Uterus (tissue), 4 donors: Measurements from ENCODE around the gene BET1L. TPM values are rescaled to one million over a fixed set of nuclear protein-coding genes. Genes with fewer than 3 reads are reported as not detected.

ENCODE experiments used
- DNase-seq, 2 donors: peaks; one replicate each; pipeline ENCODE4 v3.0.0-alpha.2; 2019 to 2020
- H3K27ac ChIP-seq, 2 donors: fragments of 200-600 bp; sonication (generic); 1 replicate in 1 of 2; 2 replicates in 1 of 2; pipeline ENCODE4 v1.5.1; 2016 to 2018
- H3K27me3 ChIP-seq, 2 donors: fragments of 200-600 bp; sonication (generic); one replicate each; pipeline ENCODE4 v1.5.1; 2018 to 2019; ENCODE audit warnings: control low read depth in 1 of 2
- H3K36me3 ChIP-seq, 2 donors: fragments of 200-600 bp; sonication (generic); one replicate each; pipeline ENCODE4 v1.5.1; 2019; ENCODE audit warnings: control low read depth in 1 of 2
- H3K4me1 ChIP-seq, 2 donors: fragments of 200-600 bp; sonication (generic); one replicate each; pipeline ENCODE4 v1.5.1; 2018 to 2019; ENCODE audit warnings: control low read depth in 1 of 2
- H3K4me3 ChIP-seq, 2 donors: fragments of 200-600 bp; sonication (generic); 1 replicate in 1 of 2; 2 replicates in 1 of 2; pipeline ENCODE4 v1.5.1; 2018 to 2019; ENCODE audit warnings: mild to moderate bottlenecking in 1 of 2
- H3K9me3 ChIP-seq, 2 donors: fragments of 200-600 bp; sonication (generic); one replicate each; pipeline ENCODE4 v1.5.1; 2019; ENCODE audit warnings: control low read depth in 1 of 2
- POLR2A ChIP-seq, 2 donors: fragments of 450-650 bp; IDR thresholded peaks; one replicate each; pipeline ENCODE4 v1.6.1; 2016; ENCODE audit warnings: antibody characterized with exemption in 2 of 2, mild to moderate bottlenecking in 1 of 2, moderate library complexity in 1 of 2
- intact Hi-C: fragments of 100-400 bp; cut with DNase I; formaldehyde crosslinking; loops from one replicate; pipeline ENCODE4 v1.15.1; 2023; ENCODE audit warnings: low total_unique reads
- total RNA-seq, 4 donors: library from RNA; depleted of rRNA in 3 of 4; stranded (reverse); fragments of >200 nt in 3 of 4; gene quantifications; one replicate each; pipeline versions ENCODE4 v1.1.0 to v1.2.4, GENCODE V29; 2014 to 2023
- TF ChIP-seq, protein P1 (sequence below), 4 experiments: fragments of 200-600 bp in 2 of 4; fragments of 450-650 bp in 2 of 4; sonication (generic) in 2 of 4; IDR thresholded peaks; one replicate each; pipeline ENCODE4 v1.5.1; 2016 to 2019; ENCODE audit warnings: antibody characterized with exemption in 4 of 4, mild to moderate bottlenecking in 2 of 4, moderate library complexity in 1 of 4
- donor health status: DM: yes; HTN: yes; CAD: no.

Gene BET1L
- total RNA-seq, 4 donors from 2014 or later: 8.7 to 57.8 (median 15.0) TPM

- no peak for DNase-seq
- H3K4me3 ChIP-seq: no peak overlapping the region
- intact Hi-C loops: no loop called here
- no peaks in the 10 kb centered on the region for H3K27me3 ChIP-seq
- no peak overlapping the region for H3K27ac ChIP-seq
- no peaks in the 10 kb centered on the region for H3K4me1 ChIP-seq
- no peaks in the 10 kb centered on the region for H3K9me3 ChIP-seq
- H3K36me3 ChIP-seq: no peaks in the 10 kb centered on the region
- TF ChIP-seq POLR2A (IDR thresholded peaks at IDR 0.05): no peak
- TF ChIP-seq, protein P1, sequence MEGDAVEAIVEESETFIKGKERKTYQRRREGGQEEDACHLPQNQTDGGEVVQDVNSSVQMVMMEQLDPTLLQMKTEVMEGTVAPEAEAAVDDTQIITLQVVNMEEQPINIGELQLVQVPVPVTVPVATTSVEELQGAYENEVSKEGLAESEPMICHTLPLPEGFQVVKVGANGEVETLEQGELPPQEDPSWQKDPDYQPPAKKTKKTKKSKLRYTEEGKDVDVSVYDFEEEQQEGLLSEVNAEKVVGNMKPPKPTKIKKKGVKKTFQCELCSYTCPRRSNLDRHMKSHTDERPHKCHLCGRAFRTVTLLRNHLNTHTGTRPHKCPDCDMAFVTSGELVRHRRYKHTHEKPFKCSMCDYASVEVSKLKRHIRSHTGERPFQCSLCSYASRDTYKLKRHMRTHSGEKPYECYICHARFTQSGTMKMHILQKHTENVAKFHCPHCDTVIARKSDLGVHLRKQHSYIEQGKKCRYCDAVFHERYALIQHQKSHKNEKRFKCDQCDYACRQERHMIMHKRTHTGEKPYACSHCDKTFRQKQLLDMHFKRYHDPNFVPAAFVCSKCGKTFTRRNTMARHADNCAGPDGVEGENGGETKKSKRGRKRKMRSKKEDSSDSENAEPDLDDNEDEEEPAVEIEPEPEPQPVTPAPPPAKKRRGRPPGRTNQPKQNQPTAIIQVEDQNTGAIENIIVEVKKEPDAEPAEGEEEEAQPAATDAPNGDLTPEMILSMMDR (IDR thresholded peaks at IDR 0.05): no peak
Observed at GRCh38 chr11:253160-253885, 46.1 kb upstream of the BET1L start.

DNA sequence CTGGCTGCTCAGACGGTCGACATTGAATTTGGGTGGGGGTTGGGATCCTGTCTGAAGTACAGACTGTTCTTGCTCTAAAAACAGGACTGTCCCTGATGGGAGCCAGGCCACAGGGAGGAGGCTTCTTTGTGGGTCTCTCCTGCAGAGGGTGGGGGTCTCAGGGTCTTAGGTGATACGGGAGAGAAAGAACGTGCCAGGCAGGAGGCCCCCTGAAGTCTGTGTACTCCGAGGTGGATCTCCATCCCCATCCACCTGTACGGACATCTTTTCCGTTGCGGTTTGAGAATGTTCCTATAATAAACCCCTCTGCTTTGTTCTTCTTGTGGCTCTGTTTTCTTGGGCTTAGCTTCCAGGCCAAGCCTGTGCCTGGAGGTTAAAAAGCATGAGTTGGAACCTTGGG is 45.5 kb upstream of the BET1L start:
- Histone ChIP-seq H3K27me3 (no peaks in the 10 kb centered on the region), H3K9me3 (no peaks in the 10 kb centered on the region), H3K36me3 (no peaks in the 10 kb centered on the region), H3K27ac (no peak overlapping the region), H3K4me1 (no peaks in the 10 kb centered on the region), H3K4me3 (no peak overlapping the region)
- intact Hi-C loops: no loop called here
- no peak for TF ChIP-seq POLR2A (IDR thresholded peaks at IDR 0.05)
- TF ChIP-seq, protein P1 (IDR thresholded peaks at IDR 0.05): no peak
- no peak for DNase-seq

- intact Hi-C loops: no loop called here
- no peak overlapping the region for H3K4me3 ChIP-seq
- no peaks in the 10 kb centered on the region for H3K36me3 ChIP-seq
- TF ChIP-seq POLR2A (IDR thresholded peaks at IDR 0.05): no peak
- TF ChIP-seq, protein P1 (IDR thresholded peaks at IDR 0.05): no peak
- H3K27me3 ChIP-seq: no peaks in the 10 kb centered on the region
- no peaks in the 10 kb centered on the region for H3K9me3 ChIP-seq
- no peaks in the 10 kb centered on the region for H3K4me1 ChIP-seq
- H3K27ac ChIP-seq: no peak overlapping the region
- no peak for DNase-seq
Observed at GRCh38 chr11:251550-251949, 44.4 kb upstream of the BET1L start.

- no peaks in the 10 kb centered on the region for H3K27me3 ChIP-seq
- no peaks in the 10 kb centered on the region for H3K9me3 ChIP-seq
- no peak overlapping the region for H3K27ac ChIP-seq
- H3K4me3 ChIP-seq: no peak overlapping the region
- H3K4me1 ChIP-seq: no peaks in the 10 kb centered on the region
- no peaks in the 10 kb centered on the region for H3K36me3 ChIP-seq
- no peak for TF ChIP-seq POLR2A (IDR thresholded peaks at IDR 0.05)
- TF ChIP-seq, protein P1 (IDR thresholded peaks at IDR 0.05): peak; percentile 39 to 49 (median 42)
- intact Hi-C loops: no loop called here
- peak in 1 of 2 donors; percentile 46 for DNase-seq
Observed at GRCh38 chr11:250740-251299, 43.6 kb upstream of the BET1L start.

- no peaks in the 10 kb centered on the region for H3K36me3 ChIP-seq
- no peak overlapping the region for H3K27ac ChIP-seq
- H3K4me1 ChIP-seq: no peaks in the 10 kb centered on the region
- intact Hi-C loops: no loop called here
- no peak for DNase-seq
- H3K27me3 ChIP-seq: no peaks in the 10 kb centered on the region
- no peak overlapping the region for H3K4me3 ChIP-seq
- TF ChIP-seq, protein P1 (IDR thresholded peaks at IDR 0.05): no peak
- no peak for TF ChIP-seq POLR2A (IDR thresholded peaks at IDR 0.05)
- no peaks in the 10 kb centered on the region for H3K9me3 ChIP-seq
Observed at GRCh38 chr11:250274-250673, 43.1 kb upstream of the BET1L start.
